22Rv1 (cell line): ENCODE results near the gene GDPD3.

Source experiments
- H3K27ac ChIP-seq: fragments of 450-650 bp; 2 replicates; pipeline ENCODE4 v1.5.1; 2017
- CTCF ChIP-seq: fragments of 450-650 bp; IDR thresholded peaks from 2 replicates; pipeline ENCODE4 v1.5.1; 2017; ENCODE audit warnings: mild to moderate bottlenecking
- ZFX ChIP-seq: fragments of 450-650 bp; IDR thresholded peaks from 2 replicates; pipeline ENCODE4 v1.6.1; 2017; ENCODE audit warnings: antibody characterized with exemption, borderline replicate concordance

Gene GDPD3

DNA sequence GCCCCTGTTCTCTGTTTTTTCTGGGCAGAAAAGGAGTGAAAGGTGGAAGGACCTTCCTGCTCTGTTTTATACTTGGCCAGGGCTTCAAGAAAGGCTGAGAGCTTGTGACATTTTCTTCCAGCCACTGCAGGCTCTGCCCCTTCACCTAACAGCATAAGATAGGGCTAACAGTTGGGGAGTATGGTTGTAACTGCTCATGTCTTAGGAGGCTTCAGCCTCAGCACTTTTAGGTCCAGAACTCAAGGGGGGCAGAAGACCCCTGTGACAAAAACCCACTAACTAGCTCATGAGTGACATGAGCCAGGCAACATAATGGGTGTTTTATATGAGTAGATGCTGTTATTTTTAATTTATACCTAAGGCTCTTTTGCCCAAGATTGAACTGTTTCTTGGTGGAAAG lies 42.8 kb downstream of the GDPD3 start:
- TF ChIP-seq ZFX (no peak), CTCF (no peak)
- H3K27ac ChIP-seq: peak overlapping the region; percentile 33; the same call in 1 of the 2 replicates

DNA sequence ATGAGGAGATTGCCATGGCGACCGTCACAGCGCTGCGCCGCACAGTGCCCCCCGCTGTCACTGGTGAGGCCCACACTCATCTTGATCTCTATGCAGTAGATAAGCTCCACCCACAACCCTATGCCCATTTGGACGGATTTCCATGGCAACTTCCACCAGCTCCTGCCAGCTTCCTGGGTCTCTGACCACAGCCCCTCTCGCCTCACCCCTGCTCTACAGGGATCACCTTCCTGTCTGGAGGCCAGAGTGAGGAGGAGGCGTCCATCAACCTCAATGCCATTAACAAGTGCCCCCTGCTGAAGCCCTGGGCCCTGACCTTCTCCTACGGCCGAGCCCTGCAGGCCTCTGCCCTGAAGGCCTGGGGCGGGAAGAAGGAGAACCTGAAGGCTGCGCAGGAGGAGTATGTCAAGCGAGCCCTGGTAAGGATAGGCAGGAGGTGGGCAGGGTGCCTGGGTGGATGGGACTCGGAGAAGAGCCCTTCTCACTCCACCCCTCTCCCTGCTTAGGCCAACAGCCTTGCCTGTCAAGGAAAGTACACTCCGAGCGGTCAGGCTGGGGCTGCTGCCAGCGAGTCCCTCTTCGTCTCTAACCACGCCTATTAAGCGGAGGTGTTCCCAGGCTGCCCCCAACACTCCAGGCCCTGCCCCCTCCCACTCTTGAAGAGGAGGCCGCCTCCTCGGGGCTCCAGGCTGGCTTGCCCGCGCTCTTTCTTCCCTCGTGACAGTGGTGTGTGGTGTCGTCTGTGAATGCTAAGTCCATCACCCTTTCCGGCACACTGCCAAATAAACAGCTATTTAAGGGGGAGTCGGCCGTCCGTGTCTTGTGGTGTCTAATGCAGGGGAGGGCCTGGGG lies 43.5 kb downstream of the GDPD3 start:
- TF ChIP-seq ZFX (no peak), CTCF (no peak)
- H3K27ac ChIP-seq: 0 out of 2 replicates have a peak overlapping the region, but pooled peaks have one; percentile 33

DNA sequence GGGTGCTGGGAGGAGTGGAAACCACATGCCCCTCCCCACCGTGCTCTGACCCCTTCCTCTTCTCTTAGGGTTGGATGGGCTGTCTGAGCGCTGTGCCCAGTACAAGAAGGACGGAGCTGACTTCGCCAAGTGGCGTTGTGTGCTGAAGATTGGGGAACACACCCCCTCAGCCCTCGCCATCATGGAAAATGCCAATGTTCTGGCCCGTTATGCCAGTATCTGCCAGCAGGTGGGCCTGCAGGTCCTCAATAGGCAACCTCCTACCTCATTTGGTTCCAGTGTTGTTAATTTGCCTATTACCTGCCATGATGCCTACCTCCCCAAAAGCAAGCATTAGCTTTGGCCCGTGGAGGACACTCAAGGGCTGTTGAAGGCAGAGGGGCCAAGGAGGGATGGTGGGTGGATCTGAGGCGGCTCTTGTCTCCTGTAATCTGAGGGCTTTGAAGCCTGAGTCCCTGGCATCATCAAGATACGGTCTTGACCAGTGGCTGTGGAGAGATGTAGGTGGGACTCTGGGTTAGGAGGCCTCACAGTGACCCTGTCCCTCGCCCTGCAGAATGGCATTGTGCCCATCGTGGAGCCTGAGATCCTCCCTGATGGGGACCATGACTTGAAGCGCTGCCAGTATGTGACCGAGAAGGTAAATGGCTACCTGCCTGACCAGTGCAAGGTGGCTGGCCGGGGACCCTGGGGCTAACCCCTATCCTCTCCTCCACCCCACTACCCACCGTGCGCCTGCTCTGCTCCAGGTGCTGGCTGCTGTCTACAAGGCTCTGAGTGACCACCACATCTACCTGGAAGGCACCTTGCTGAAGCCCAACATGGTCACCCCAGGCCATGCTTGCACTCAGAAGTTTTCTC lies 44.4 kb downstream of the GDPD3 start:
- TF ChIP-seq CTCF (peak; percentile 44), ZFX (no peak)
- peak overlapping the region; percentile 98; the same call in 1 of the 2 replicates for H3K27ac ChIP-seq

GRCh38 chr16:30068333-30068732 lies 45.0 kb downstream of the GDPD3 start:
- peak overlapping the region; percentile 98 for H3K27ac ChIP-seq
- no peak for TF ChIP-seq CTCF
- TF ChIP-seq ZFX: no peak

DNA sequence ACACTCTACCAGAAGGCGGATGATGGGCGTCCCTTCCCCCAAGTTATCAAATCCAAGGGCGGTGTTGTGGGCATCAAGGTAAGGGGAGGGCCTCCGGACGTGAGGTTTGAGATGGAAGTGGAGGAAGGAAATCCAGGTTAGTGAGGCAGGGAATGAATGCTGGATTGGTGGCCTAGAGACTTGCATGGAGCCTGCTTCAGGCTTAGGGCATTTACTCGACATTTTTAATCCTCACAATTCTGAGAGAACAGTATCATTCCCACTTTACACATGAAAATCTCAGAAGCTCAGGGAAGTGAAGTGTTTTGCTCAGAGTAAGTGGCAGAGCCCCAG lies 45.8 kb downstream of the GDPD3 start:
- H3K27ac ChIP-seq: peak overlapping the region; percentile 98
- TF ChIP-seq CTCF (no peak), ZFX (no peak)

- no peak for TF ChIP-seq ZFX
- H3K27ac ChIP-seq: peak overlapping the region; percentile 98
Measured at GRCh38 chr16:30066761-30067583, 46.4 kb downstream of the GDPD3 start.
